Germinal center (tissue), 1 donor: Measurements from ENCODE around the gene CMIP.

ENCODE experiments used
- DNase-seq: peaks from one replicate; pipeline ENCODE4 v3.0.0; 2012; ENCODE audit warnings: mixed read lengths, low spot score

Gene CMIP

GRCh38 chr16:81703177-81704155, 258.9 kb downstream of the CMIP start:
- no peak for DNase-seq

- DNase-seq, result no peak
Measured at GRCh38 chr16:81705261-81705660, 260.7 kb downstream of the CMIP start.

- DNase-seq, result no peak
Measured at GRCh38 chr16:81706327-81707295, 262.0 kb downstream of the CMIP start.

- DNase-seq, result no peak
Measured at GRCh38 chr16:81707411-81708265, 263.0 kb downstream of the CMIP start.

GRCh38 chr16:81708266-81709015, 263.8 kb downstream of the CMIP start:
- no peak for DNase-seq

GRCh38 chr16:81709016-81709900, 264.6 kb downstream of the CMIP start:
- DNase-seq, result no peak

GRCh38 chr16:81710044-81710443, 265.4 kb downstream of the CMIP start:
- DNase-seq, result no peak

GRCh38 chr16:81710596-81710995, 266.0 kb downstream of the CMIP start:
- DNase-seq, result no peak

GRCh38 chr16:81711657-81712319, 267.2 kb downstream of the CMIP start:
- DNase-seq, result no peak

GRCh38 chr16:81712681-81713080, 268.1 kb downstream of the CMIP start:
- no peak for DNase-seq

- no peak for DNase-seq
Measured at GRCh38 chr16:81713295-81713772, 268.7 kb downstream of the CMIP start.

- no peak for DNase-seq
Measured at GRCh38 chr16:81713796-81714195, 269.2 kb downstream of the CMIP start.

- no peak for DNase-seq
Measured at GRCh38 chr16:81714583-81714982, 270.0 kb downstream of the CMIP start.

GRCh38 chr16:81715358-81716196, 271.0 kb downstream of the CMIP start:
- no peak for DNase-seq

GRCh38 chr16:81716478-81717225, 272.0 kb downstream of the CMIP start:
- DNase-seq, result no peak

- no peak for DNase-seq
Measured at GRCh38 chr16:81717662-81718189, 273.1 kb downstream of the CMIP start.

GRCh38 chr16:81718637-81719036, 274.0 kb downstream of the CMIP start:
- no peak for DNase-seq
